WTC11 (cell line): ENCODE measurements around the gene CD247.

Source experiments
- NFYB ChIP-seq: sonication (generic); formaldehyde crosslinking; conservative IDR thresholded peaks from 2 replicates; pipeline ENCODE4 v1.8.0; 2022; ENCODE audit warnings: low read depth, missing genetic modification reagents
- TF ChIP-seq, protein P1 (sequence below): sonication (generic); formaldehyde crosslinking; IDR thresholded peaks from 2 replicates; pipeline ENCODE4 v1.8.0; 2022; ENCODE audit warnings: mild to moderate bottlenecking, missing genetic modification reagents

DNA sequence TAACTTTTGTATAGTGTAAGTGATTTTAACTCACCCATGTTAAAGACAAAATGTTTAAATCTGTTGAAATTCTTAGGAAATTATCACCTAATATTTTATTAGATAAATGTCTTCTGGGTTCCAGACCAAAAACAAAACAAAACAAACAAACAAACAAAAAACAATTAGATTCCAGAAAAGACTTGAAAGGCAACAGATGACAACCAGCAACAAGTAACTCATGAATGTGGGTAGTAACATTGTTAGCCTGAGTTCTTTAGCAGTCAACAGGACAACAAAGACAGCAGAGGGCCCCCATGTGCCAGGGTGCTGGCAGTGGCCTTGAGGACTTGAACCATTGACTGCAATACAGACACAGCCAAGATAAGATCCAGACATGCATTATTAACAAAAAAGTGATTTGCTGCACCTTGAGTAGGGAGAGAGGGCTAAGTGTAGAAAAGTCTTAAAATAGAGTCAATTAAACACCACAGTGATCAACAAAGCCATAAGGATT, 2.4 kb upstream of the CD247 start:
- TF ChIP-seq NFYB (CRISPR knock-in tag), result no peak
- TF ChIP-seq, protein P1, sequence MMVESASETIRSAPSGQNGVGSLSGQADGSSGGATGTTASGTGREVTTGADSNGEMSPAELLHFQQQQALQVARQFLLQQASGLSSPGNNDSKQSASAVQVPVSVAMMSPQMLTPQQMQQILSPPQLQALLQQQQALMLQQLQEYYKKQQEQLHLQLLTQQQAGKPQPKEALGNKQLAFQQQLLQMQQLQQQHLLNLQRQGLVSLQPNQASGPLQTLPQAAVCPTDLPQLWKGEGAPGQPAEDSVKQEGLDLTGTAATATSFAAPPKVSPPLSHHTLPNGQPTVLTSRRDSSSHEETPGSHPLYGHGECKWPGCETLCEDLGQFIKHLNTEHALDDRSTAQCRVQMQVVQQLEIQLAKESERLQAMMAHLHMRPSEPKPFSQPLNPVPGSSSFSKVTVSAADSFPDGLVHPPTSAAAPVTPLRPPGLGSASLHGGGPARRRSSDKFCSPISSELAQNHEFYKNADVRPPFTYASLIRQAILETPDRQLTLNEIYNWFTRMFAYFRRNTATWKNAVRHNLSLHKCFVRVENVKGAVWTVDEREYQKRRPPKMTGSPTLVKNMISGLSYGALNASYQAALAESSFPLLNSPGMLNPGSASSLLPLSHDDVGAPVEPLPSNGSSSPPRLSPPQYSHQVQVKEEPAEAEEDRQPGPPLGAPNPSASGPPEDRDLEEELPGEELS (CRISPR knock-in tag), result no peak
